Activated CD4-positive, alpha-beta T cell treated with anti-CD3 and anti-CD28 coated beads, Interleukin-2, Interleukin-6, amounts not matched to agents 100 ng/mL and 50 ng/mL, durations not matched to agents 16 hours and 8 hours (primary cell): ENCODE measurements around the gene SMYD2.

Experiments
- DNase-seq: peaks from one replicate; pipeline ENCODE4 v3.0.0-alpha.2; 2020

The SMYD2 gene

DNA sequence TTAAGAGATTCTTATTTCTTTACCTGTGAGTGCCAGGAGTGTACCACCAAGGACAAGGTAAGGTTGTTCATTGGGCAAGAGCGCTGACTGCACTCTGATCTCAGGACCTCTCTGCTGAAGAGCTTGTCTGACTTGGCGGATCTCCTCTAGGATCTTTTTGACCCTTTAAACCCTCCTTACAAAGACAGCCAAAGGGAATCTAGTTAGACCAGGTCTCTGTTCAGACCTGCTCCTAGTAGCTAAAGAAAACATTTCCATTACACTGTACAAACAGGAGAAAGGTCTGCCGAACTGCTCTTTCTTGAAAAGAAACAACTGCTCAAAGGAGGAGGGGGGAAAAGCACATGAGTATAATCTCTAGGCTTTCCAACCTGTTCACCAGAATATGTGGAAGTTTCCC lies 49.3 kb downstream of the SMYD2 start:
- DNase-seq: no peak

- DNase-seq: no peak
These were observed 49.8 kb downstream of the SMYD2 start for GRCh38 chr1:214330715-214331114.

GRCh38 chr1:214331180-214331579 lies 50.2 kb downstream of the SMYD2 start:
- no peak for DNase-seq

- peak; percentile 76 for DNase-seq
These were observed 51.0 kb downstream of the SMYD2 start for GRCh38 chr1:214331827-214332423.

DNA sequence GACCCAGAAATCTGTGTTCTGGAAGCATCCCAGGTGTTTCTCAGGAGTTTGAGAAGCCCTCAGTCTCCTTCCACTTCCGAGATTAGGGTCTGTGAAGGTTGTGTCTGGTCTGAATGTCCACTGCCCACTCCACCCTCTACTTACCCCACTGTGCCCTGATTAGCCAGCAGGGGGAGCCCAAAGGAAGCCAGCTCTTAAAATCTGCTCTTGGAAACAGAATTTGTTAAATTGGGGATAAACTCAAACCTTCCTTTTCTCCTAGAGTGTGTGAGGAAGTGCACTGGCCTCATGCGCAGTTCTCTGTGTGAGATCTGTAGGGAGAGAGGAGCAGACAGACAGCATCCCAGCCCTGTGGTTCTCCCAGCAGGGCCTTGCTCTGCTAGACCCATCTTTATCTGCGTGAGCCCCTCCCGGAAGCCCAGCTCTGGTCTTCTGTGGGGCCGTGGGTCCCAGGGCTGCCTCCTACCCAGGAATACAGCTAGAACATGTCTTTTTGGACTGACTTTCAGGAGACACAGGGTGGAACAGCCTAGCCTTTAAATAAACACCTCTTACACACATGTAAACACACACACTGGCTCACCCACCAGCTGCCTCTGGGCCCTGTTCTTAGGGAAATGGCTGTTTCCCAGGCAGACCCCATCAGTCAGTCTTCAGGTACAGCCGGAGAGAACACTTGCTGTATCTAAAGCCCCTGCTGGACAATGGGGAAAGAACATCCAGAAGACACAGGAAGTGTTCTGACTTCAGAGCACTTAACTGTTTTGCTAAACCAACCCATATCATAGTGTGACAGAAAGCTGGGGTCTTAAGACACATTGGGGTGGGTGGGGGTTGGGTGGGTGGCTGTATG lies 52.2 kb downstream of the SMYD2 start:
- peak; percentile 62 for DNase-seq

DNA sequence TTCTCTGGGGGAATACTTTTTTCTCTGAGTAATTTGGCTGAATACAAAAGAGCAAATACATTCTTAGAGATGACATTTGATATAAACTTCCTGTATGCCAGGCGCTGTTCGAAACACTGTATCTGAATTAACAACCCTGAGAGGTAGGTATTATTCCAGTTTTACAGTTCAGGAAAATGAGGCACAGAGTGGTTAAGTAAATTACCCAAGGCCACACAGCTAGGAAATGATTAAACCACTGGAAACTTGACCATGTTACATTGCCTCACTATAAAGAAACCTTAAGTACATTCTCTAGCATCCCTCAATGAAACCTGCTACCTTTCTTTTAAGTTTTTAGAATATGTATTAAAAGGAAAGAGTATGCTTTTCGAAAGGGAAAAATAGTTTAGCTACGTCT lies 54.6 kb downstream of the SMYD2 start:
- no peak for DNase-seq

- no peak for DNase-seq
These were observed 56.1 kb downstream of the SMYD2 start for GRCh38 chr1:214337015-214337414.

GRCh38 chr1:214337511-214337910 lies 56.6 kb downstream of the SMYD2 start:
- no peak for DNase-seq

DNA sequence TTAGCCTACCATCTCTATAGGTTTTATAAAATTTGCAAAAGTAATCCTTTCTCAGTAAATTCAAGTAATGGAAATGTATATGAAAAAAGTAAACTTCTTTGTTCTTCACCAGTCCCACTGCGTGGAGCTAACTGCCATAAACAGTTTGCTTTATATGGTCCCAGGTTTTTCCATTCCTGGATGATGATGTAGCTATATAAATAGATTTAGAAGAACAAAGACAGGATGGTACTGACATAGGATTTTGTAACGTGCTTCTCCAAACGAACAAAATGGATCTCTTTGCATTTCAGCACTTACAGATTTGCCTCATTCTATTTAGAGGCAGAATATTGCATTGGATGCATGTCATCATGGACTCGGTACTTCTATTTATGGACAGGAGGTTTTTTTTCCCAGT lies 57.3 kb downstream of the SMYD2 start:
- DNase-seq: no peak

- no peak for DNase-seq
These were observed 60.5 kb downstream of the SMYD2 start for GRCh38 chr1:214341459-214341858.

DNA sequence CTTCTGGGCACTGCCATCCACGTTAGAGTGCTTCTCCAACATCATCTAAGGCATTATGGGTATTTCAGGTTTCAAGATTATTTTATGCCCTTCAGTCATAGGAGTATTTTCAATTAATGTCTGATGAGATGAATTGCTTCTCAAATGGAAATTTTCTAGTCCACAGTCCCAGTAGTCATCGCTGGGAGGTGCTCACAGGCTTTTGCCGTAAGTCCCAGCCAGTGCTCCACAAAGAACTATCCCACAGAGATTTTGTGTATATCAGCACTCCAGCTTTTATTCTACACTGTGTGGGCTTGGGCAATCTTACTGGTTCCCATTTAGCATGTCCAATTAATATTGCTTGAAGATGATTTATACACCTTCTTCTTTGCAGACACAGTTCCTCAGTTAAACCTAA lies 61.0 kb downstream of the SMYD2 start:
- no peak for DNase-seq

DNA sequence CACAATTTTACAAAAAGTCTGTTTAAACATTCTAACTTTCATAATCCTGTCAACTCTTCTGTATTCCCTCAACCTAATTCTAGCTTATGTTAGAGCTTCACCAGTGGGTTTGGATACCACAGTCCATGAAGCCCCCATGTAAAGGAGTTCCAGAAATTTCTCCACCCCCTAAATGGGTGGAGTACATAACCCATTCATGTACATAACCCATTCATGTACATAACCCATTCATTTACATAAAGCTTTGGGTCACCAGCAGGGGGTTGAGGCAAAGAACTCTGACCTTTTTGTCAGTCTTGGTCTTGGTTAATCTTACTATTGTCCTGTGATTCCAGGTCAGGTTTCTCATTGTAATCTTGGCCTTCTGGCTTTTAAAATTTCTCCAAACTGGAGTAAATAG lies 61.6 kb downstream of the SMYD2 start:
- DNase-seq: no peak

GRCh38 chr1:214344897-214345296 lies 63.9 kb downstream of the SMYD2 start:
- no peak for DNase-seq

DNA sequence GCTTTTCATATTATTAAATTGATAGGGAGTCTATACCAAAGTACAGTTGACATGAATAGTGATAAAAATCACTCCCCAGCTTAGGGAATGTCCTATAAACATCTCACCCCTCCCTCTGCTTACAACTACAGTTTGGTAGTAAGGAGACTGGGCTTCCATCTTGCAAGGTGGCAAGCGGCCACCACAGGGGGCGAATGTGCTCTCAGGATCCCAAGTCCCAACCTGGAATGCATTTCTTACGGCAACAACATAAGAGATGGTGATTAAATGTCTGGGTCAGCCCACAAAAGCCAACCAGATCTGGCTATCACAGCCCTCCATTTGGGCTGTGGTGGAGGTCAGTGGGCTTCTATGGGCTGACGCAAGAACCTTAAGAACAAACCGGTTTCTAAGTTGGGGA lies 68.0 kb downstream of the SMYD2 start:
- DNase-seq: no peak

DNA sequence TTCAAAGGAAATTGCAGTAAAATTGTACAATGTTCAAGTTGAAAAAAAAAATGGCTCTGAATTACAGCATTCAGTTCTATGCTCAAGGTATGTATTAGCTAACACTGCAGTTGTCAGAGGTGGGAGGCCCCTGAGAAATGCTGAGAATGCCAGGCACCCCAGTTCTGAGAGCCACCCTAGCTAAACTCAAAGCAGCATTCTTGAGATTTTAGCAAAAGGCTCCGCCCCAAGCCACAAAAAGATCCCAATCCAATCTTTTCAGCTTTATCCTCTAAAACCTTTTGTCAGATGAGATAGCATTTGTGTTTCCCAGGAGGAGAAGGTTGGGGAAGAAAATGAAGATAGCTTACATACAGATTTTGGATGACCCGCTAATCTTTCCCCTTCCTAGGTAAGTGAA lies 68.8 kb downstream of the SMYD2 start:
- no peak for DNase-seq

DNA sequence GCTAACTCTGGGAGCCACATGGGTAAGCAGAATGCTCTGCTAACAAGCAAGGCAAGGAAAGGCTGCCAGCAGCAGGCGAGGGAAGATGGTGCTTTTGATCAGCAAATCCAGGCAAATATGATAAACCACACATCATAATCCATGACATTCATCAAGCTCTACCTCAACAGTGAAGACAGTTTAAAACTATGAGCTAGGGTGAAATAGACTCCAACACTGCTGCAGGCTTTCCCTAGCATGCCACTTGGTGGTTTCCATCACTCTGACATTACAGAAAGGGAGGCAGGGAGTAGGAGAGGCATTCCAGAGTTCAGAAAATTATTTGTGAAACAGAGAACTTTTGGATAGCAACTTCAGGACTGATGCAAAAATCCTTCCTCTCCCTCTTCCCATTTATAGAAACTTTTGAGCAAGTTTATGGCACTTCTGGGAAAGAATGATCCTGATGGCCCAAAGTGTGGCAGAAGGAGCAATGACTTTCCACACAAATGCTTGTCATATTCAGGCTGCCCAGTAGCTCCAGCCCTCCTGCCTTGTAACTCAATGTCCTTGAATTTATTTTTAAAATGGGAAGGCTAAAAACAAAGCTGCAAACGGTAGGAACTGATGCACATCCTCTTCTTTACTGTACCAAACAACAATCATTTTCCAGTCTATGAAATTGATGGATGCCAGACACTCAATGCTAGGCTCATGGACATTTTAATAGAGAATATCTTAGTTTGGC lies 70.8 kb downstream of the SMYD2 start:
- DNase-seq: no peak

DNA sequence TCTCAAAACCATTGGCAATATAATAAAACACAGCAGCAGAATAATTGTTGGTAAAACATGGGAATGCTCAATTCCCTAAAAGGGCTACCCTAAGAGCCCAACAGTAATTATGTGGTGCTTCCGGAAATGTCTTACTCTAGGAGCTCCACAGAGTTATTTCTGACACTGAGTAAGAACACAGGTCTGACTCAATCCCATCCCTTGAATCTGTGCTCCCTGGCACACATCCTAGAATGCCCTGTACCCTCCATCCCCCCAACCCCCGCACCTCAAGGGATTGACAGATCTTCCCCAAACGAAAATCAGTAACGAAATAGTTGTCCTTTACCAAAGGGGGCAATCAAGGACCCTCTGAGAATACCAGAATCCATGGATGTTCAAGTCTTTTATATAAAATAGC lies 71.9 kb downstream of the SMYD2 start:
- no peak for DNase-seq

- no peak for DNase-seq
These were observed 73.6 kb downstream of the SMYD2 start for GRCh38 chr1:214354440-214355148.

- no peak for DNase-seq
These were observed 79.2 kb downstream of the SMYD2 start for GRCh38 chr1:214360116-214360515.

- no peak for DNase-seq
These were observed 79.7 kb downstream of the SMYD2 start for GRCh38 chr1:214360525-214361164.

GRCh38 chr1:214361636-214362035 lies 80.7 kb downstream of the SMYD2 start:
- DNase-seq: no peak

- no peak for DNase-seq
These were observed 81.4 kb downstream of the SMYD2 start for GRCh38 chr1:214362188-214362882.
